Upper lobe of left lung (tissue), 6 donors: ENCODE measurements around the gene GNG7. TPM values are rescaled to one million over a fixed set of nuclear protein-coding genes. Genes with fewer than 3 reads are reported as not detected.
"Not testable (repeated sequence)": the region's sequence is repeated elsewhere in the genome, so short reads cannot be mapped to it uniquely, and the experiment has no call there.

Source experiments
- ATAC-seq, 2 donors: fragments of 200-7000 bp; cut with Tn5 transposase; one replicate each; pipeline ENCODE4 v1.9.1; 2022; ENCODE audit warnings: mild to moderate bottlenecking in 2 of 2, moderate library complexity in 2 of 2; ENCODE audit not compliant: low FRiP score in 2 of 2
- DNase-seq, 2 donors: peaks; one replicate each; pipeline ENCODE4 v3.0.0-alpha.2; 2019 to 2020
- H3K27ac ChIP-seq, 4 donors: fragments of 200-600 bp; sonication (generic); one replicate each; pipeline ENCODE4 v1.5.1; 2016 to 2019
- H3K27me3 ChIP-seq, 4 donors: fragments of 200-600 bp; sonication (generic); one replicate each; pipeline ENCODE4 v1.5.1; 2017 to 2019
- H3K36me3 ChIP-seq, 4 donors: fragments of 200-600 bp; sonication (generic); one replicate each; pipeline ENCODE4 v1.5.1; 2016 to 2019
- H3K4me1 ChIP-seq, 4 donors: fragments of 200-600 bp; sonication (generic); one replicate each; pipeline ENCODE4 v1.5.1; 2018 to 2019
- H3K4me3 ChIP-seq, 4 donors: fragments of 200-600 bp; sonication (generic); one replicate each; pipeline ENCODE4 v1.5.1; 2017 to 2019; ENCODE audit warnings: mild to moderate bottlenecking in 2 of 4, moderate library complexity in 1 of 4
- H3K9me3 ChIP-seq, 4 donors: fragments of 200-600 bp; sonication (generic); one replicate each; pipeline ENCODE4 v1.5.1; 2018 to 2019
- CTCF ChIP-seq, 6 experiments: fragments of 450-650 bp in 4 of 6; fragments of 200-600 bp in 2 of 6; sonication (generic) in 2 of 6; IDR thresholded peaks; one replicate each; pipeline ENCODE4 v1.5.1; 2016 to 2019; ENCODE audit warnings: antibody characterized with exemption in 6 of 6
- EP300 ChIP-seq, 4 donors: sonication (generic); formaldehyde crosslinking; IDR thresholded peaks; one replicate each; pipeline ENCODE4 v1.5.1; 2017; ENCODE audit warnings: antibody characterized with exemption in 4 of 4, control low read depth in 2 of 4
- POLR2A ChIP-seq, 4 donors: fragments of 450-650 bp; IDR thresholded peaks; one replicate each; pipeline ENCODE4 v1.5.1; 2016 to 2017; ENCODE audit warnings: antibody characterized with exemption in 4 of 4, mild to moderate bottlenecking in 2 of 4
- POLR2AphosphoS5 ChIP-seq, 2 donors: sonication (generic); formaldehyde crosslinking; IDR thresholded peaks; one replicate each; pipeline ENCODE4 v1.5.1; 2017; ENCODE audit warnings: antibody characterized with exemption in 2 of 2
- WGBS, 2 donors: methylation state at CpG; one replicate each; pipeline ENCODE4 v1.1.5; 2017 to 2018; 5-methylcytosine and 5-hydroxymethylcytosine counted together
- total RNA-seq, 6 donors: library from RNA; depleted of rRNA in 4 of 6; stranded (reverse); fragments of >200 nt in 4 of 6; gene quantifications; one replicate each; pipeline versions ENCODE4 v1.1.0 to v1.2.1, GENCODE V29; 2016 to 2021
- donor health status: DM: no; HTN: no; CAD: no; lungs with moderate emphysema.
- donor health status: DM: no; HTN: yes; CAD: no; lungs with severe emphysema.

The GNG7 gene
- total RNA-seq, 6 donors from 2014 or later = 3.5 to 7.7 (median 7.1) TPM

- no peaks in the 10 kb centered on the region for H3K4me1 ChIP-seq
- DNase-seq = no peak
- 78 to 83% methylated on average over 7 to 9 of the region's 9 CpGs for WGBS, 2 donors
- no peak for ATAC-seq
- H3K36me3 ChIP-seq = no peaks in the 10 kb centered on the region
- H3K4me3 ChIP-seq = no peak overlapping the region
- no peaks in the 10 kb centered on the region for H3K9me3 ChIP-seq
- H3K27me3 ChIP-seq = no peaks in the 10 kb centered on the region
- TF ChIP-seq CTCF (IDR thresholded peaks at IDR 0.05) = no peak
- no peak for TF ChIP-seq EP300 (IDR thresholded peaks at IDR 0.05)
- TF ChIP-seq POLR2AphosphoS5 (IDR thresholded peaks at IDR 0.05) = no peak
- TF ChIP-seq POLR2A (IDR thresholded peaks at IDR 0.05) = no peak
- H3K27ac ChIP-seq = no peak overlapping the region
Observed at GRCh38 chr19:2656533-2656932, 46.0 kb downstream of the GNG7 start.

GRCh38 chr19:2653710-2654707 lies 48.5 kb downstream of the GNG7 start:
- no peak for ATAC-seq
- peak in 1 of 2 donors; percentile 76 for DNase-seq
- WGBS, 2 donors = 71 to 75% methylated on average over 20 to 29 of the region's 29 CpGs
- no peaks in the 10 kb centered on the region for H3K9me3 ChIP-seq
- H3K27ac ChIP-seq = no peak overlapping the region
- no peaks in the 10 kb centered on the region for H3K4me1 ChIP-seq
- H3K4me3 ChIP-seq = no peak overlapping the region
- H3K36me3 ChIP-seq = peaks cover 0 to 3% (median 0%) of the 10 kb centered on the region in 4 donors
- no peaks in the 10 kb centered on the region for H3K27me3 ChIP-seq
- TF ChIP-seq CTCF (IDR thresholded peaks at IDR 0.05) (no peak), EP300 (IDR thresholded peaks at IDR 0.05) (no peak), POLR2AphosphoS5 (IDR thresholded peaks at IDR 0.05) (no peak)

GRCh38 chr19:2653218-2653617 lies 49.3 kb downstream of the GNG7 start:
- H3K4me3 ChIP-seq = no peak overlapping the region
- no peak overlapping the region for H3K27ac ChIP-seq
- TF ChIP-seq EP300 (IDR thresholded peaks at IDR 0.05) (no peak), POLR2A (IDR thresholded peaks at IDR 0.05) (no peak), CTCF (IDR thresholded peaks at IDR 0.05) (no peak), POLR2AphosphoS5 (IDR thresholded peaks at IDR 0.05) (no peak)
- no peak for ATAC-seq
- H3K4me1 ChIP-seq = no peaks in the 10 kb centered on the region
- no peaks in the 10 kb centered on the region for H3K9me3 ChIP-seq
- DNase-seq = no peak
- H3K36me3 ChIP-seq = peaks cover 0 to 3% (median 0%) of the 10 kb centered on the region in 4 donors
- no peaks in the 10 kb centered on the region for H3K27me3 ChIP-seq
- WGBS, 2 donors = 82 to 92% methylated on average over 5 to 9 of the region's 9 CpGs

GRCh38 chr19:2652504-2653099 lies 49.9 kb downstream of the GNG7 start:
- TF ChIP-seq POLR2AphosphoS5 (IDR thresholded peaks at IDR 0.05) = no peak
- no peak for TF ChIP-seq POLR2A (IDR thresholded peaks at IDR 0.05)
- no peak for TF ChIP-seq CTCF (IDR thresholded peaks at IDR 0.05)
- no peak for TF ChIP-seq EP300 (IDR thresholded peaks at IDR 0.05)
- H3K27me3 ChIP-seq = no peaks in the 10 kb centered on the region
- no peaks in the 10 kb centered on the region for H3K4me1 ChIP-seq
- 90 to 94% methylated on average over 8 of the region's 8 CpGs for WGBS, 2 donors
- no peak overlapping the region for H3K27ac ChIP-seq
- no peak for DNase-seq
- ATAC-seq = no peak
- H3K4me3 ChIP-seq = no peak overlapping the region
- H3K9me3 ChIP-seq = no peaks in the 10 kb centered on the region
- H3K36me3 ChIP-seq = peaks cover 0 to 3% (median 0%) of the 10 kb centered on the region in 4 donors

GRCh38 chr19:2651002-2651733 lies 51.3 kb downstream of the GNG7 start:
- WGBS, 2 donors = 68 to 71% methylated on average over 7 of the region's 7 CpGs
- not testable (repeated sequence) for H3K4me3 ChIP-seq, ATAC-seq, DNase-seq, H3K36me3 ChIP-seq, H3K9me3 ChIP-seq, H3K27me3 ChIP-seq, H3K4me1 ChIP-seq
- H3K27ac ChIP-seq = peak overlapping the region in 1 of 4 donors; percentile 18
